Endothelial cell of umbilical vein (primary cell): ENCODE measurements around the gene MAPK9.

Experiments
- CTCF ChIP-seq, 2 donors: IDR thresholded peaks; 1 replicate in 1 of 2; 2 replicates in 1 of 2; pipeline ENCODE4 v1.5.1; 2011; ENCODE audit warnings: low read length in 2 of 2, mild to moderate bottlenecking in 2 of 2, moderate library complexity in 2 of 2, control low read depth in 1 of 2, inconsistent platforms in 1 of 2, low read depth in 1 of 2; ENCODE audit not compliant: insufficient read depth in 1 of 2; ENCODE audit errors: extremely low read depth in 1 of 2
- EZH2 ChIP-seq: IDR thresholded peaks from 2 replicates; pipeline ENCODE4 v1.6.1; 2012; ENCODE audit warnings: borderline replicate concordance, low read depth, mild to moderate bottlenecking, moderate library complexity, low read length, inconsistent platforms; ENCODE audit not compliant: severe bottlenecking
- FOS ChIP-seq: IDR thresholded peaks from 2 replicates; pipeline ENCODE4 v1.6.1; 2011; ENCODE audit warnings: mild to moderate bottlenecking, low read length, moderate library complexity, borderline replicate concordance; ENCODE audit not compliant: insufficient read depth
- GATA2 ChIP-seq: IDR thresholded peaks from 2 replicates; pipeline ENCODE4 v1.7.0; 2011; ENCODE audit warnings: low read depth, mild to moderate bottlenecking, moderate library complexity, mixed read lengths, low read length; ENCODE audit not compliant: insufficient read length, insufficient read depth
- POLR2A ChIP-seq: IDR thresholded peaks from 2 replicates; pipeline ENCODE4 v1.6.1; 2012; ENCODE audit warnings: low read depth, mild to moderate bottlenecking, control low read depth, low read length

GRCh38 chr5:180316586-180316985 lies 24.7 kb upstream of the MAPK9 start:
- TF ChIP-seq POLR2A, result no peak
- no peak for TF ChIP-seq CTCF (IDR thresholded peaks at IDR 0.05; ENCODE audit: extremely low read depth in 1 of 2, insufficient read depth in 1 of 2, low read depth in 1 of 2, low read length in 2 of 2)
- no peak for TF ChIP-seq EZH2
- no peak for TF ChIP-seq FOS
- no peak for TF ChIP-seq GATA2
